NCI-H2227 (cell line): Measurements from ENCODE around the gene MTREX.

Source experiments
- DNase-seq: peaks from one replicate; lab custom pipeline; 2025; ENCODE audit not compliant: unreplicated experiment; lab: John Stamatoyannopoulos, UW

Gene MTREX

DNA sequence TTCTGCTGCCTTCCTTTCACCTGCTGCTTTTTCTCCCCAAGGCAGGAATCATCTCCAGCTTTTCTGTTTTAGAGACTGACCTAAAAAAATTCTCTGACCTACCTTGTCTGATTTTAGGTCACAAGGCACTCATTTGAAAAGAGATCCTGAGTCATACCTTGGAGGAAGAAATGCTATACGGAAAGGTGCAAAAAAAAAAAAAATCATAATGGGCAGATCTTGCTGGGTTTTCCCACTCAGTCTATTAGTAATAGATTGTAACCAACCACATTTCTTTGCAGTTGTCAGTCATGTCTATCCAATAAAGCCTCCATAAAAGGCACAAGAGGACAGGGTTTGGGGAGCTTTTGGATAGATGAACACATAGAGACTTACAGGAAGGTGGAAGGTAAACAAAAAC is 70.0 kb downstream of the MTREX start:
- DNase-seq: no peak

DNA sequence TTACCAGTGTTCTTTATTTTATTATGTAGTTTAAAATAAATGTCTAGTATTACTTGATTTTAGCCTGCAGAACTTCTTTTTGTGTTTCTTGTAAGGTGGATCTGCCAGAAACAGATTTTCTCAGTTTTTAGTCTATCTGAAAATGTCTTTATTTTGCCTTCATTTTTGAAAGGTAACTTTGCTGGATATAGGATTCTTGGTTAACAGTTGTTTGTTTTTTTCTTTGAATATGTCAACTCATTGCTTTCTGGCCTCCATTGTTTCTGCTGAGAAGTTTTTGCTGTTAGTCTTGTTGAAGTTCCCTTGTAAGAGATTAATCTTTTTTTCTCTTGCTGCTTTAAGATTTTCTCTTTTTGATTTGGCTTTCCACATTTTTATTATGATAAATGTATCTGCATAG is 75.5 kb downstream of the MTREX start:
- no peak for DNase-seq

DNA sequence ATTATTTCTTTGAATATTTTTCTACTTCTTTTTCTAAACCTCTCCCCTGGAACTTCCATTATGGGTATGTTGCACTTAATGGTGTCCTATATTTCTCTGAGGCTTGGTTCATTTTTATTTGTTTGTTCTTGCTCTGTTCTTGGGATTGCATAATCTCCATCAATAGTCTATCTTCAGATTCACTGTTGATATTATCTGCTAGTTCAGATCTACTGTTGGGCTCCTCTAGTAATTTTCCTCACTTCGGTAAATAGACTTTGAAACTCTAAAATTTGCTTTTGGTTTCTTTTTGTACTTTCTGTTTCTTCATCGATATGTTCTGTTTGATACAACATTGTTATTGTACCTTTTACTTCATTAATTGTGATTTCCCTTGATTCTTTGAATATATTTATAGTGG is 76.3 kb downstream of the MTREX start:
- no peak for DNase-seq

DNA sequence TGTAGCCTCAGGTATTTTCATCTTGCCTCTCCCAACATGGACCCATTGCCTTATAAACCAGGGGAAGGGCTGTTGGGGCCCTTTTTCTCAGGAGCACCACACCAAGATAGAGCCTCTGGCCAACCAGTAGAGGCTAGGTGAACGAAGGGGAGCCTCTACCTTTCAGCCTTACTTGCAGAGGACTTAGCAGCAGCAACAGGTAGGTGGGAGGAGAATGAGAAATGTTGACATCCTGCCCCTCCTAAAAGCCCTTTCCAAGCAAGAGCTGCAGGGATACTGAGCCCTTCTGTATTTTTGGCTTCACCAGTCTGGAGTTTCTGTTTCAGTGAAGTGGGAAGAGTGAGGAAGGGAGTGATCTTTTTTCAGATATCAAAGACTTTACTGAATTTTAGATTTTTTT is 77.4 kb downstream of the MTREX start:
- no peak for DNase-seq

DNA sequence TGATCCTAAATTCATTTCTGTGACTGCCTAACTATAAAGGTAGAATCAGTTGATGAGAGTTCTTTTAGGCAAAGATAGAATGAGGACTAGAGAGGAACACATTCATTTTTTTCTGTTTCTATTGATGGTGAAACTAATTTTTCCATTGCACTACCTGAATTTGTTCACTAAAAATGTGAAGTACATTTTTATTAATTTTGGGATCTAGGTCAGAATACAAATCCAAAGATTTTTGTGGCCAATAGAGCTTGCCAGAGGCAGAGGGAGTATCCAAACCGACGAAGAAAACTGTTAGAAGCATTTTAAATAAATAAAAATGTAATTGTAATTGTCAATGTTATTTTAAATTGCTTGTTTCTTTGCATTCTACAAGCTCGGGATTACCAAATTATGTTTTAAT is 78.1 kb downstream of the MTREX start:
- DNase-seq: no peak

DNA sequence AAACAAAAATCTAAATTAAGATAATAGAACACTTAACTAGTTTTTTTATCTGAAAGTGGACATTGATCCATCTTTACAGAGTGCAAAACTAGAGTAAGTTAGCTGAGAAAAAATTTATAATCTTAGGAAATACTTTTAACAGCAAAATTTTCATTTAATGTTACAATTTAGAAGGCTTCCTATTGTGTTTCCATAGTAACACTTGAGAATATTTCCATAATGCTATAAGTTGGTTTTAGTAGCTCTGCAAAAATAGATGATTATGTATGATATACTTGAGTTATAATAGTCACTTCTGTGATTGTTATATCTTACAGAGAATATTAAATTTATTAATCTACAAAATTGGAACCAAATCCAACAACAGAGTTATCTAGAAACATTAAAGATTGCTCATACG is 78.6 kb downstream of the MTREX start:
- no peak for DNase-seq

DNA sequence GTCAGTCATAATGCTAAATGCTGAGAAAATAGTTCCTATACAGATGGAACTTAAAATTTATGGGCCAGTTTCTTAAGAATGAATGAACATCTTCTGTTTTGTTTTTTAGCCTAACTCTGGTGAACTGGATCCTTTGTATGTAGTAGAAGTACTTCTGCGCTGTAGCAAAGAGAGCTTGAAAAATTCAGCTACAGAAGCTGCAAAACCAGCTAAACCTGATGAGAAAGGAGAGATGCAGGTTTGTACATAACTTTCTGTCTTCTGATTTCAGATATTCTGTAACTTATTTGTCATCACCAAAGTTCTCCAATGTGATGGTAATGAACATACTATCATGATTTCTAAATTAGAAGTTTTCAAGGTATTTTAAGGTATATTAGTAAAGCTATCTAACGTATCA is 80.1 kb downstream of the MTREX start:
- DNase-seq: no peak

DNA sequence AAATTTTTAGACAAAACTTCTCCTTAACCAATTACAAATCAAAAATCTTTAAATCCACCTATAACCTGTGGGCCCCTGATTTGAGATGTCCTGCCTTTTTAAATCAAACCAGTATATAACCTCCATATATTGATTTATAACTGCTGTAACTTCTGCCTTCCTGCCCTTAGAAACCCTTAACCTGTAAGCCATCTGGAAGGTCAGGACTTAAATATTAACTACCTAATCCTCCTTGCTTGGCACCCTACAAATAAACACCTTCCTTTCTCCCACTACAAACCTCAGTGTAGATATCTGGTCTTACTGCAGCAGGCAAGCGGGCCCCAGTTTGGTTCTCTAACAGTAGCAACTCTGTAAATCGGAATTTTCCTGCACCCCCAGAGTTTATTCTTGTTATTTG is 83.9 kb downstream of the MTREX start:
- DNase-seq: no peak

DNA sequence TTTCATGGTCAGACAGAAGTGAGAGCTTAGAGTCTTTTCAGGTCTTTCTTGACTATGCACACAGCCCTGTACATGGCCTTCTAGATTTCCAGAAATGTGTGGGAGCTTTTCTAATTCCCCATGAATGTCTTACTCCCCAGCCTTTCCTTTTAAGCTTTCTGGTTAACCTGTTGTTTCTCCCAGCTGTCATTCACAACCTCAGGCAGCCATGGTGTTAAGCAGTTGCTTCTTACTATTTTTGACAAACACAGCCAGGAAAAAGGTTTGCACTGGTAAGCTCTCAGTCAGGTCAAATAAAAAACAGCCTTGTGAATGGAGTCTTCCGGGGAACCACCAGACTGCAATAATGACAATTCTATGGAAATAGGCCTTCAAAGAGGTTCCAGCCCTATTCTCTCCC is 84.9 kb downstream of the MTREX start:
- DNase-seq: no peak

DNA sequence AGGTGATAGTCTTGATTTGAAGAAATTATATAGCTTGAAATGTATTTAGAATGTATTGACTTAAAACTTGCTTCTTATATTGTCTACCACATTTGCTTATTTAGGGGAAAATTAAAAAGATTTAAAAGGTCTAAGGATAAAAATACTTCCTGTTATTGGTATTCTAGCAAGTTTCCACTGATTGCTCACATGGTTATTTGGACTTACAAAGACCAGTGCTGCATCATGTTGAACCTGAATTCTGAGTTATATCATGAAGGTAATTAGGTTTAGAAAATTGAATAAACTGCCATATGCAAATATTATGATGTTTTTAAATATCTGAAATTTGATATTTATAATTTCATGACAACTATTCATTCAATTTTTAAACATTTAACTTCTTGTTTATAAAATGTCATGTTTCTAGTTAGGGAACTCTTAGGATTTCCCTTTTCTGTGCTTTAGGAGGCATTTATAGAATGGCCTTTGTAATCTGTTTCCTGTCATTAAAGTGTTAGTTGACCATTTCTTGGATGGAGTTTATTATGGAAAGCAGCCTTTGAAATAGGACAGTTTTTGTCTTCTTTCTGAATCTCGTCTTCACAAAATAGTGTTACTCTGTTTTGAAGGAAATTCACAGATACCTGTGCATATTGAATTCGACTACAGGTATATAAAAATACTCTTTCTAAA is 85.8 kb downstream of the MTREX start:
- no peak for DNase-seq

DNA sequence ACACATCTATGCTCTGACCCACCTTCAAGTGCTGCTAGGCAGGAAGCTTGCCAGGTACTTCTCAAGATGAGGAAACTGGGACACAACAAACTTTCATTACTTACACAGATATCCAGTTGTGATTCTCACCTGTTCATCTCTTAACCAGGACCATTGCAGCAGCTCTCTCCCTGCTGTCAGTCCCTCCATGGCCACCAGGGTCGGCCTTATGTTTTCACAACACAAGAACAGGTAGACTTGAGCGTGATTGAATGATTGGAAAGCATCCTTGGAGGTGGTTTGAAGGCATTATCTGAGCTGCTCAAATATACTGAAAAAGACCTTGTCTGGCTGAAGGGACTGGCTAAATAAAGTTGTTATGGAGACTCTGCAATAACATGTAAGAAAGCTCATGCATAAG is 94.4 kb downstream of the MTREX start:
- DNase-seq: no peak

DNA sequence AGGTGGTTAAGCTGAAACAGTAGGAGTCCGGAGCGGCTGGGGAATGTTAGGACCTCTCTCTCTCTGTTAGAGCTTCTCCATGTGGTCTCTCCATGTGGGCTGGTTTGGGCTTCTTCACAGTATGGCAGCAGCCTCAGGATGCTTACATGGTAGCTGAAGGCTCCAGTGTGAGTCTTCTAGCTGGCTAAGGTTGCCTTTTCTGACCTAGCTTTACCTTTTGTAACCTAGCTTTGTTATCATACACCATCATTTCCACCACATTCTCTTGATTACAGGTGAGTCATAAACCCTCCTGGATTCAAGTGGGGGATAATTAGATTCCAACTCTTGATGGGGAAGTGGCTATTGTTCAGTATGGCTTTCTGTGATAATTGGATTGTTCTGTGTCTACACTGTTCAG is 98.5 kb downstream of the MTREX start:
- DNase-seq: peak; percentile 4

DNA sequence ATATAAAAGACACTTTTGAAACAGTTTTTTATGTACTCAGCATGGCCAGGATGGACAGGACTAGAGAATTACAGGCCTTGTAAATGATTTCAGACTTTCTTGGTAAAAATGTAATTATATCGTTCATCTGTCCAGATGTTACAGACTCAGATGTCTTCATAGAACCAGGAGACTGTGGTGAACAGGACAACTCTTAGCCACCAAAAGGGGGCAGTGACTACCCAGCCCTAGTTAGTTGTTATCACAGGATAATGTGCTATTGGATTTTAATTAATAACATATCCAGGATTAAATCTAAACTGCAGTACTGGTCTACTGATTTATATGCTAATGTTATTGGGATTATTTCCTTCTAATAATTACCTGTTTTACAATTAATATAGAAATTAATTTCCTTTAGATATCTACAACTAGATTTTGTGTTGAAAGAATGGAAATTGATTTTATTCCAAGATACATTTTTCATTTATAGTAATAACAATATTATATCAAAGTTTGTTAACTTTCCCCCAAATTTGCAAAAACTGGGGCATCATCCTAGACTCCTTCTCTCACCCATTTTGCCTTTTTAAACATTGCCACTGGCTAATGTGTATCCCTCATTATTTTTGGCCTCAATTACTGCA is 99.4 kb downstream of the MTREX start:
- DNase-seq: peak; percentile 3

DNA sequence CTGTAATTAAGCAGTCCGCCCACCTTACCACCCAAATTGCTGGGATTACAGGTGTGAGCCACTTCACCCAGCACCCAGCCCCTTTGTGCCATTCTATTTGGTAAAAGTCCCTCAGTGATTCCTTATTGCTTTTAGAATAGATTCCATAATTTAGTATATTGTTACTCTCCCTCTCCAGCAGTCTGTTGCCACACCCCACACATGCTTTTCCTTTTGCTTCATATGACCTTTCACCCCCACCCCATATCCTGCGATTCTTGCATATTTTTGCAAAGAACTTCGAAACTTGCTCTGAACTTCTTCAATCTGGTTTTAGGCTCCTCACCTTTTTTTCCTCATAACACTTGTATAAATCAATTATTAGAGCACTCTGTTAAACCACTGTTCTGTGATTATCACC is 100.2 kb downstream of the MTREX start:
- no peak for DNase-seq

DNA sequence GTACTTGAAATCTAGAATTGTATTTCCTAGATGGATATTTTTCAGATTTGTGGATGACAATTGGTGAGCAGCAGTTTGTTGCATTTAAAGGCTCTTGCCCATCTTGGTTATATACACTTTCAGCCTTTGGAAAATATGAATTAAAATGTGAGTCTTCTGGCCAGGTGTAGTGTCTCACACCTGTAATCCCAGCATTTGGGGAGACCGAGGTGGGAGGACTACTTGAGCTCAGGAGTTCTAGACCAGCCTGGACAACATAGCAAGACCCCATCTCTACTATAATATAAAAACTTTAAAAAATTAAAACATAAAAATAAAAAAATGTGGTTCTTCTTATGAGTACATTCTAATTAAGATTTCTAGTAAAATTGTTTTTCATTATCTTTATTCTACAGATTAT is 102.0 kb downstream of the MTREX start:
- no peak for DNase-seq

DNA sequence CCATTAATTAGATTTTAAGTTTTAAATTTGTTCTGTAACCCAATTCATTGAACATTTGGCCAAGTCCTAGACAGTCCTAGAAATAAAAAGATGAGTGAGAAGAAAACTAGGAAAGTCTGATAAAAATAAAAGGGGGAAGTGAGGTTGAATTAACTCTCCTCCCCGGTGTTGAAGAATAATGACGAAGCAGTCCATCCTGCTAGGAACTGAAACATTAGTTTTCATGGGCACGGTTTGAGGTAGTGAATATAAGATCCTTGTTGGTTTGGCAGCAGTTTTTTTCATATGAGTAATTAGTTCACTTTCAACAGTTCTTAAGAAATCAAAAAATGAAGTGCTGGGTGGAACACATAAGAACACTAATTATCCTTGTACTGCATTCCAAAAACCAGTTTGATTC is 103.1 kb downstream of the MTREX start:
- DNase-seq: no peak

DNA sequence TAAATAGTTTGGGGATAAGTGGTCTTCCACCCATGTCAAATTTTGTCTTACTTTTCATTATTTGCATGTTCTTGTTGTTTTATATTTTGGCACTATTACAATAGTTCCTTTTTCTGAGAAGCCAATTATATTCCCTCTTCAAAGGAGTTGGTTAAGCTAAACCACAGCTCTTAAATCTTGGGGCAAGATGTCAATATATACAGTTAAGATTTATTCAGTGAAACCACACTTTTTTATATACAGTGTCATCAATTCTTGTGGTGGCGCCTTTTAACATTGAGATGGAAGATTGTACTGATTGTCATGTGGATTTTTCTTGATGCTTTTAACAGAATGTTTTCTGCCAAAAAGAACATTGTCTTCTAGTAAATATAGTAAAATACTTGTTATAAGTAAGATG is 104.1 kb downstream of the MTREX start:
- DNase-seq: no peak

DNA sequence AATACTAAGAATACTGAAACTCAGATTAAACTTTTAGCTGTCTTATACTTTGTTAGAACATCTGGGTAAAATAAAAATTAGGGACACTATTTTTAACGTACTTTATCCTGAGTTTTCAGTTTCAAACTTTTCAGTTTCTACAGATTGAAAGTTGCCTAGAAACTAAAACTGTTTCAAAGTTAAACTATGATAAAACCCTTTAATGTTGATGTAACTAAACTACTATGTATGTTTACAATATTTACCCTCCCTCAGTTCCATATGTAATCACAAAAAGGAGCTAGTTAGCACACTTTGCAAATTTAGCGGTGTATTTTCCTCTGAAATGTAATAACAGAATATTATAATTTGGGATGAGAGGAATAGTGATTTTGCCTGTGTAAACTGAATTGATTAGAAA is 105.9 kb downstream of the MTREX start:
- no peak for DNase-seq

DNA sequence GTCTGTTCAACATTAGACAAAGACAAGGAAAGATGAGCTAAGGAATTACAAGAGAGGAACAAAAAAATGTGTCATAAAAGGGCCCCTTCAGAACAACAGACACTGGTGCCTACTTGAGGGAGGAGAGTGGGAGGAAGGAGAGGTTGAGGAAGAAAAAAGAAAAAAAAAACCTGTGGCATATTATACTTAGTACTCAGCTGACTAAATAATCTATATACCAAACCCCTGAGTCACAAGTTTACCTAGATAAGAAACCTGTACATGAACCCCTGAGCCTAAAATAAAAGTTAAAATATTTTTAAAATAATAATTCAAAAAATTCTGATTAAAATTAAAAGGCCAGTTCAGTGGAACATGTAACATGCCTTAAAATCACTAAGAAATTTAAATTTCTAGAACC is 107.3 kb downstream of the MTREX start:
- DNase-seq: no peak

DNA sequence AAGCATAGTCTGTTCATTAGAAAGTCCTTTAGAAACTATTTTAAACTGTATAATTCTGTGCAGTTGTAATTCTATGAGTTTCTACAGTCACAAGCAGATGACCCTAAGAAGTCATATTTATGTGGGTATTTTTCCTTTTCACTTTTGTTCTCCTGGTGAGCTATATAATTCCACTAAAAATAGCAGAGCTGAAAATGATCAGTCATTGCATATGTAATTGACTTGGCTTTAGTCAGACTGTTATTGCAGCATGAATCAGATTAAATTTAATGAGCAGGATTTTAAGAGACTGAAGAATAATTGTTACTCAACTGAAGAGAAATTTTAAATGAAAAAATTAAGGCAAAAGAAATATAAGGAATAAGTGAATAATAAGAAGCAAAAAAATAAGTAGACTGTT is 108.5 kb downstream of the MTREX start:
- DNase-seq: no peak

DNA sequence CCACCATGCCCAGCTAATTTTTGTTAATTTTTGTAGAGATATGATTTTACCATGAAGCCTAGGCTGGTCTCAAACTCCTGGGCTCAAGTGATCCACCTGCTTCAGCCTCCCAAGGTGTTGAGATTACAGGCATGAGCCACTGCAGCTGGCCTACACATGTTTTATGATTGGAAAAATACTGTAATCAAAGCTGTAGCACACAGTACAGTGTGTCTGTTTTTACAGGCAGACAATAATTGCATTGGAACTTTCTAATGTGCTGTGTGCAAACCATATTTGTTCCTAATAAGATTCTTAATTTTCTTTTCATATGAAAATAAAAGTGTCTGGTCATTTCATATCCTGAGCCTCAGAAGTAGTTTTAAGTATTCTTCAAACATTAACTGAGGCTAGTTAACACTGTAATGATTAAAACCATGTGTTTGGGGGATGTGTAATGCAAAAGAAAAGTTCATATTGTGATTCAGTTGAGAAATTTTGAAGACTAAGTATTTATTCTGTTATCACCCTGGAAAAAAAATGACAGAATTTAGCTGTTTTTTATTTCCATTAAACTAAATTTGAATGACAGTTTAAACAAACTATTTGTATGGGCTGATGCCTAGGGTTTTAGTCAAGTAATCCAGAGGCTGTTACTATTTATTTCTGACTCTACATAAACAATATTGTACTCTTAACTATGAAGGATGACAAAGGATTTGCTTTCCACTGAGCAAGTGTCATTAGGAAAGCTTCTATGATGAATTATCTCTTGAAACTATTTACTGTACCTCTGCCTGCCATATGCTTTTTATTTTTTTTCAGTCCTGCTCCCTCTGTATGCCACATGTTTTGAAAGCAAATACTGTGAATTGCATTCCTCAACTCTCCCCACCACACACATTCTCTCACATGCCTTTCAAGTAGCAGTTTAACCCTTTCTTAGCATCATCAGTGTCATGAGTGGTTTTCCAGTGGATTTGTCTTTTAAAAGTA is 111.5 kb downstream of the MTREX start:
- no peak for DNase-seq

DNA sequence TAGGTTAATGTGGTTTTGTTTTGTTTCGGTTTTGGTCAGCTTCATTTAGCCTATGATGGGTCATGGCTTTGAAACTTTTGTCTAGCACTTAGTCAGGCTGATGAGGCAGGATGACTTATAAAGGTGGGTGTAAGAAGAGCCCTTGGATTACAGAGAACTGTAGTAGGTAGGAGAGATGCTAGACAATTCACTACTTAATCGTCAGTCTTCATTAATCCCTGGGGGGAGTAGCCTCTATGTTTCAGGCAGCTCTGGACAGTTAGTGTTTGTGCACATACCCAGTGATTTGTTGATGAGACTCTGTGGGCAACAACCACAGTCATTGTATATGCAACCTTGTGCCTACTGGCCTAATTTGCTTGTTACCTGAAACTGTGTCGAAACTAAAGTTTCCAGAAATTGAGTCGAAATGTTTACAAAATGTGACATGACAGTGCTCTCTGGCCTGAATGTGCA is 113.3 kb downstream of the MTREX start:
- DNase-seq: no peak
